B cell (primary cell): ENCODE data around the gene STAB1. TPM values are rescaled to one million over a fixed set of nuclear protein-coding genes. Genes with fewer than 3 reads are reported as not detected.

Experiments
- ATAC-seq: fragments of 200-7000 bp; cut with Tn5 transposase; one replicate; pipeline ENCODE4 v1.10.0; 2021; ENCODE audit warnings: low read depth, mild to moderate bottlenecking, moderate number of reproducible peaks, moderate library complexity
- CTCF ChIA-PET: fragments of 350-600 bp; sonication (Branson Sonifier 250); formaldehyde crosslinking; loops from one replicate; lab custom pipeline; 2021; ENCODE audit warnings: antibody characterized with exemption, inconsistent platforms; lab: Charles Lee
- POLR2A ChIA-PET: fragments of 350-600 bp; sonication (Branson Sonifier 250); formaldehyde crosslinking; loops from one replicate; lab custom pipeline; 2021; ENCODE audit warnings: antibody characterized with exemption; lab: Charles Lee
- DNase-seq: peaks from one replicate; pipeline ENCODE4 v3.0.0; 2013
- H2AFZ ChIP-seq: 2 replicates; pipeline ENCODE4 v1.6.1; 2012; ENCODE audit warnings: mild to moderate bottlenecking, low read depth, low read length; ENCODE audit not compliant: insufficient read depth, poor library complexity, severe bottlenecking
- H3K27ac ChIP-seq, 2 donors: 1 replicate in 1 of 2; 2 replicates in 1 of 2; pipeline ENCODE4 v1.5.1; 2012 to 2013; ENCODE audit warnings: low read length in 2 of 2, mild to moderate bottlenecking in 2 of 2, moderate library complexity in 1 of 2
- H3K27me3 ChIP-seq, 4 experiments: fragments of 200-600 bp in 1 of 4; sonication (generic) in 1 of 4; replicated peaks in 1 of 4; 1 replicate in 2 of 4; 2 replicates in 2 of 4; pipeline versions ENCODE4 v1.6.1 to v1.7.0; 2013 to 2016; ENCODE audit warnings: low read length in 3 of 4, mild to moderate bottlenecking in 2 of 4, mixed read lengths in 1 of 4, moderate library complexity in 1 of 4; ENCODE audit not compliant: insufficient read depth in 4 of 4, control insufficient read depth in 3 of 4; ENCODE audit errors: control extremely low read depth in 1 of 4
- H3K36me3 ChIP-seq, 2 experiments: replicated peaks in 1 of 2; 1 replicate in 1 of 2; 2 replicates in 1 of 2; pipeline versions ENCODE4 v1.6.1 to v1.7.1; 2013; ENCODE audit warnings: low read length in 1 of 2; ENCODE audit not compliant: insufficient read depth in 2 of 2, control insufficient read depth in 1 of 2; ENCODE audit errors: control extremely low read depth in 1 of 2, extremely low read depth in 1 of 2
- H3K4me1 ChIP-seq, 2 donors: fragments of 200-600 bp in 1 of 2; sonication (generic) in 1 of 2; 1 replicate in 1 of 2; 2 replicates in 1 of 2; pipeline versions ENCODE4 v1.5.1 to v1.6.1; 2013 to 2017; ENCODE audit warnings: low read length in 2 of 2; ENCODE audit not compliant: control insufficient read depth in 2 of 2, insufficient read depth in 2 of 2
- H3K4me2 ChIP-seq: replicated peaks from 2 replicates; pipeline ENCODE3; 2012; ENCODE audit warnings: mild to moderate bottlenecking, low read depth, low read length; ENCODE audit not compliant: poor library complexity, severe bottlenecking
- H3K4me3 ChIP-seq, 5 experiments: fragments of 200-600 bp in 1 of 5; sonication (generic) in 1 of 5; 1 replicate in 3 of 5; 2 replicates in 2 of 5; pipeline versions ENCODE4 v1.5.1 to v1.7.0; 2011 to 2016; ENCODE audit warnings: low read length in 4 of 5, mild to moderate bottlenecking in 4 of 5, low read depth in 2 of 5, control low read depth in 1 of 5, moderate library complexity in 1 of 5; ENCODE audit not compliant: insufficient read depth in 1 of 5; ENCODE audit errors: control extremely low read depth in 1 of 5, extremely low read depth in 1 of 5
- H3K79me2 ChIP-seq: fragments of 200-600 bp; sonication (generic); one replicate; pipeline ENCODE4 v1.6.0; 2016; ENCODE audit warnings: low read length; ENCODE audit not compliant: control insufficient read depth, insufficient read depth
- H3K9ac ChIP-seq: fragments of 200-600 bp; sonication (generic); 2 replicates; pipeline ENCODE4 v1.6.1; 2017; ENCODE audit warnings: mild to moderate bottlenecking, low read length, moderate library complexity
- H3K9me3 ChIP-seq, 3 donors: one replicate each; pipeline versions ENCODE4 v1.6.1 to v1.7.1; 2013; ENCODE audit warnings: low read length in 2 of 3; ENCODE audit not compliant: control insufficient read depth in 2 of 3, insufficient read depth in 1 of 3; ENCODE audit errors: control extremely low read depth in 1 of 3
- H4K20me1 ChIP-seq: 2 replicates; pipeline ENCODE4 v1.6.0; 2012; ENCODE audit warnings: mild to moderate bottlenecking, low read length; ENCODE audit not compliant: insufficient read depth, control insufficient read depth, poor library complexity, severe bottlenecking
- H3K27ac Mint-ChIP-seq: one replicate; pipeline ENCODE4 v1.8.0; 2021; ENCODE audit warnings: mixed read lengths
- H3K27me3 Mint-ChIP-seq: one replicate; pipeline ENCODE4 v1.8.0; 2021; ENCODE audit warnings: mixed read lengths
- H3K4me1 Mint-ChIP-seq: one replicate; pipeline ENCODE4 v1.8.0; 2021; ENCODE audit warnings: mixed read lengths
- H3K4me3 Mint-ChIP-seq: one replicate; pipeline ENCODE4 v1.8.0; 2021; ENCODE audit warnings: mixed read lengths
- H3K9me3 Mint-ChIP-seq: one replicate; pipeline ENCODE4 v1.8.0; 2022; ENCODE audit warnings: mixed read lengths; ENCODE audit not compliant: insufficient read depth
- CTCF ChIP-seq: fragments of 200-600 bp; IDR thresholded peaks from one replicate; pipeline ENCODE4 v1.8.0; 2022; ENCODE audit warnings: antibody characterized with exemption, mild to moderate bottlenecking
- EZH2 ChIP-seq: IDR thresholded peaks from 2 replicates; pipeline ENCODE4 v1.6.1; 2012; ENCODE audit warnings: borderline replicate concordance, low read depth, mild to moderate bottlenecking, moderate library complexity, low read length; ENCODE audit not compliant: insufficient read depth, poor library complexity, severe bottlenecking
- WGBS: methylation state at CpG from one replicate; pipeline ENCODE4 v1.1.5; 2013; ENCODE audit warnings: missing lambda C conversion rate; ENCODE audit not compliant: insufficient coverage; 5-methylcytosine and 5-hydroxymethylcytosine counted together
- intact Hi-C: fragments of 100-400 bp; cut with micrococcal nuclease; formaldehyde crosslinking; loops from one replicate; pipeline ENCODE4 v1.10.0; 2022
- polyA plus RNA-seq: library from polyadenylated mRNA; depleted of rRNA; stranded (reverse); fragments of >200 nt; gene quantifications from 2 replicates; pipeline ENCODE4 v1.2.3, GENCODE V29; 2012
- total RNA-seq, 2 donors: library from RNA; stranded (reverse); fragments of 120-200 nt in 1 of 2; gene quantifications; 1 replicate in 1 of 2; 2 replicates in 1 of 2; pipeline versions ENCODE4 v1.2.3 to v1.2.4, GENCODE V29; 2013 to 2022

STAB1 gene
- total and polyA plus RNA-seq, 2 donors (not counting 1 experiment from before 2014, with no cell fraction given): 3.8 to 4.5 TPM

- WGBS: over 99% methylated on average over 18 of the region's 18 CpGs
- H3K79me2 ChIP-seq: no peaks in the 10 kb centered on the region
Measured at GRCh38 chr3:52489453-52489852, 5.7 kb upstream of the STAB1 start.

More at GRCh38 chr3:52489453-52489852, 5.7 kb upstream of the STAB1 start:
- Histone ChIP-seq H4K20me1 (no peaks in the 10 kb centered on the region), H3K9ac (no peak overlapping the region), H3K9me3 (no peaks in the 10 kb centered on the region), H3K36me3 (peaks cover 0 to 56% of the 10 kb centered on the region in 2 experiments), H3K27me3 (no peaks in the 10 kb centered on the region), H2AFZ (no peak overlapping the region), H3K27ac (no peak overlapping the region), H3K4me2 (no peak overlapping the region), H3K4me3 (no peak overlapping the region), H3K4me1 (no peaks in the 10 kb centered on the region)
- H3K27ac Mint-ChIP-seq: no peak overlapping the region
- CTCF ChIA-PET: no interaction called here
- DNase-seq: no peak
- intact Hi-C loops: no loop called here
- TF ChIP-seq EZH2: no peak
- no peak for TF ChIP-seq CTCF
- no peaks in the 10 kb centered on the region for H3K9me3 Mint-ChIP-seq
- no peak for ATAC-seq
- no peaks in the 10 kb centered on the region for H3K27me3 Mint-ChIP-seq
- H3K4me1 Mint-ChIP-seq: no peaks in the 10 kb centered on the region
- POLR2A ChIA-PET: no interaction called here
- H3K4me3 Mint-ChIP-seq: no peak overlapping the region
